IMR-90 (cell line): ENCODE data around the gene PCYT2. TPM values are rescaled to one million over a fixed set of nuclear protein-coding genes. Genes with fewer than 3 reads are reported as not detected.
A peak's percentile ranks its signal among the peaks of the same experiment; 100 is the strongest.

ENCODE experiments used
- ATAC-seq: fragments of 200-7000 bp; cut with Tn5 transposase; 2 replicates; pipeline ENCODE4 v1.9.1; 2020; ENCODE audit warnings: low read depth, mild to moderate bottlenecking, moderate library complexity
- BruUV-seq: library from RNA; stranded (reverse); fragments of 400-500 nt; replicated peaks from 2 replicates; lab custom pipeline; 2021; lab: Mats Ljungman, UMichigan
- CTCF ChIA-PET: fragments of 300-600 bp; formaldehyde crosslinking; extraction: SDS; loops from one replicate; lab custom pipeline; 2021; ENCODE audit warnings: antibody characterized with exemption; lab: Yijun Ruan, JAX
- POLR2A ChIA-PET: fragments of 300-600 bp; sonication (Branson Sonifier 250); formaldehyde crosslinking; loops from one replicate; lab custom pipeline; 2022; ENCODE audit warnings: antibody characterized with exemption; ENCODE audit not compliant: unreplicated experiment; lab: Charles Lee
- DNase-seq: peaks from one replicate; pipeline ENCODE4 v3.0.0; 2013
- H2AFZ ChIP-seq: replicated peaks from 2 replicates; pipeline ENCODE3; 2013; ENCODE audit warnings: low read length, mild to moderate bottlenecking; ENCODE audit not compliant: poor library complexity
- H2AK5ac ChIP-seq: 2 replicates; pipeline ENCODE4 v1.6.1; 2013; ENCODE audit warnings: low read depth, low read length, inconsistent platforms
- H2AK9ac ChIP-seq: replicated peaks from 2 replicates; pipeline ENCODE3; 2013; ENCODE audit warnings: mild to moderate bottlenecking, low read depth, low read length, moderate library complexity; ENCODE audit not compliant: poor library complexity
- H2BK120ac ChIP-seq: 2 replicates; pipeline ENCODE4 v1.6.1; 2013; ENCODE audit warnings: low read depth, low read length, inconsistent platforms
- H2BK15ac ChIP-seq: 3 replicates; pipeline ENCODE4 v1.6.1; 2013; ENCODE audit warnings: low read depth, low read length, inconsistent platforms
- H2BK20ac ChIP-seq: 2 replicates; pipeline ENCODE4 v1.6.1; 2013; ENCODE audit warnings: low read depth, mild to moderate bottlenecking, inconsistent platforms, low read length, moderate library complexity
- H2BK5ac ChIP-seq: 2 replicates; pipeline ENCODE4 v1.6.1; 2013; ENCODE audit warnings: mild to moderate bottlenecking, low read depth, low read length, inconsistent platforms; ENCODE audit not compliant: poor library complexity, severe bottlenecking
- H3K14ac ChIP-seq: replicated peaks from 2 replicates; pipeline ENCODE4 v1.6.1; 2013; ENCODE audit warnings: low read depth, low read length, inconsistent platforms
- H3K18ac ChIP-seq: 2 replicates; pipeline ENCODE4 v1.6.1; 2013; ENCODE audit warnings: low read depth, low read length, control low read depth
- H3K23ac ChIP-seq: 2 replicates; pipeline ENCODE4 v1.6.1; 2013; ENCODE audit warnings: low read depth, low read length, inconsistent platforms
- H3K27ac ChIP-seq: 2 replicates; pipeline ENCODE4 v1.5.1; 2013; ENCODE audit warnings: mild to moderate bottlenecking, control low read depth, low read length; ENCODE audit not compliant: insufficient read depth
- H3K27me3 ChIP-seq: 2 replicates; pipeline ENCODE4 v1.6.1; 2013; ENCODE audit warnings: low read length; ENCODE audit not compliant: control insufficient read depth, insufficient read depth
- H3K36me3 ChIP-seq: 2 replicates; pipeline ENCODE4 v1.6.1; 2013; ENCODE audit warnings: low read length, mixed read lengths; ENCODE audit not compliant: control insufficient read depth, insufficient read depth
- H3K4ac ChIP-seq: 2 replicates; pipeline ENCODE4 v1.6.1; 2013; ENCODE audit warnings: low read depth, low read length, inconsistent platforms
- H3K4me1 ChIP-seq: 2 replicates; pipeline ENCODE4 v1.6.1; 2013; ENCODE audit warnings: low read length, mixed read lengths; ENCODE audit not compliant: control insufficient read depth, insufficient read depth
- H3K4me2 ChIP-seq: 2 replicates; pipeline ENCODE4 v1.6.1; 2013; ENCODE audit warnings: low read depth, mild to moderate bottlenecking, control low read depth, low read length, moderate library complexity
- H3K4me3 ChIP-seq: 2 replicates; pipeline ENCODE4 v1.5.1; 2013; ENCODE audit warnings: low read depth, mild to moderate bottlenecking, control low read depth, low read length, moderate library complexity; ENCODE audit not compliant: insufficient read depth
- H3K56ac ChIP-seq: 2 replicates; pipeline ENCODE4 v1.6.1; 2013; ENCODE audit warnings: low read length, inconsistent platforms; ENCODE audit not compliant: insufficient read depth; ENCODE audit errors: extremely low read depth
- H3K79me1 ChIP-seq, 2 experiments: 2 replicates each; pipeline ENCODE4 v1.6.1; 2013; ENCODE audit warnings: low read length in 2 of 2, inconsistent platforms in 1 of 2, low read depth in 1 of 2
- H3K9ac ChIP-seq: 2 replicates; pipeline ENCODE4 v1.6.1; 2013; ENCODE audit warnings: low read depth, low read length, control low read depth
- H3K9me1 ChIP-seq: 2 replicates; pipeline ENCODE4 v1.6.1; 2013; ENCODE audit warnings: low read length, inconsistent platforms; ENCODE audit not compliant: insufficient read depth
- H3K9me3 ChIP-seq: 2 replicates; pipeline ENCODE4 v1.6.1; 2013; ENCODE audit warnings: low read length; ENCODE audit not compliant: control insufficient read depth, insufficient read depth
- H4K20me1 ChIP-seq: 2 replicates; pipeline ENCODE4 v1.6.1; 2013; ENCODE audit warnings: low read length, inconsistent platforms; ENCODE audit not compliant: insufficient read depth
- H4K5ac ChIP-seq: 2 replicates; pipeline ENCODE4 v1.6.1; 2013; ENCODE audit warnings: mild to moderate bottlenecking, low read depth, low read length, control low read depth
- H4K8ac ChIP-seq, 2 experiments: 2 replicates each; pipeline ENCODE4 v1.6.1; 2013; ENCODE audit warnings: low read depth in 2 of 2, low read length in 2 of 2, control low read depth in 1 of 2, inconsistent platforms in 1 of 2
- H4K91ac ChIP-seq: 2 replicates; pipeline ENCODE4 v1.6.1; 2013; ENCODE audit warnings: low read depth, low read length, inconsistent platforms; ENCODE audit not compliant: insufficient read depth
- BHLHE40 ChIP-seq: fragments of 150-350 bp; IDR thresholded peaks from 2 replicates; pipeline ENCODE4 v1.6.1; 2016; ENCODE audit warnings: mild to moderate bottlenecking, low read depth, low read length
- CHD1 ChIP-seq: IDR thresholded peaks from 2 replicates; pipeline ENCODE4 v1.6.1; 2012; ENCODE audit warnings: low read depth, low read length, improper control_type of control experiment
- FOS ChIP-seq: fragments of 150-350 bp; IDR thresholded peaks from 2 replicates; pipeline ENCODE4 v1.6.1; 2016; ENCODE audit warnings: low read depth, low read length
- MAFK ChIP-seq: IDR thresholded peaks from 2 replicates; pipeline ENCODE4 v1.6.1; 2012; ENCODE audit warnings: low read depth, low read length, improper control_type of control experiment
- MAZ ChIP-seq: IDR thresholded peaks from 2 replicates; pipeline ENCODE4 v1.6.1; 2012; ENCODE audit warnings: low read depth, mild to moderate bottlenecking, low read length, improper control_type of control experiment, moderate library complexity, borderline replicate concordance
- MXI1 ChIP-seq: IDR thresholded peaks from 2 replicates; pipeline ENCODE4 v1.6.1; 2012; ENCODE audit warnings: low read depth, mild to moderate bottlenecking, low read length, moderate library complexity, borderline replicate concordance
- NFE2L2 ChIP-seq: fragments of 150-350 bp; IDR thresholded peaks from 2 replicates; pipeline ENCODE4 v1.6.1; 2016; ENCODE audit warnings: low read depth, mild to moderate bottlenecking, low read length
- POLR2A ChIP-seq: IDR thresholded peaks from 2 replicates; pipeline ENCODE4 v1.6.1; 2012; ENCODE audit warnings: mild to moderate bottlenecking, low read depth, low read length
- RAD21 ChIP-seq: IDR thresholded peaks from 2 replicates; pipeline ENCODE4 v1.6.1; 2012; ENCODE audit warnings: low read length, improper control_type of control experiment
- RCOR1 ChIP-seq: IDR thresholded peaks from 2 replicates; pipeline ENCODE4 v1.6.1; 2012; ENCODE audit warnings: mild to moderate bottlenecking, low read length, improper control_type of control experiment; ENCODE audit not compliant: insufficient replicate concordance
- RFX5 ChIP-seq: IDR thresholded peaks from 2 replicates; pipeline ENCODE4 v1.8.0; 2012; ENCODE audit warnings: low read depth, mild to moderate bottlenecking, low read length, moderate library complexity
- SMC3 ChIP-seq: fragments of 150-350 bp; IDR thresholded peaks from 2 replicates; pipeline ENCODE4 v1.6.1; 2016; ENCODE audit warnings: low read depth, mild to moderate bottlenecking, antibody characterized with exemption, low read length, moderate library complexity
- WGBS, 2 experiments: methylation state at CpG; one replicate each; pipeline versions ENCODE4 v1.1.5 to v1.1.7; 2013; ENCODE audit warnings: missing lambda C conversion rate in 2 of 2; ENCODE audit not compliant: insufficient read length in 1 of 2; ENCODE audit errors: extremely low coverage in 2 of 2; 5-methylcytosine and 5-hydroxymethylcytosine counted together
- dilution Hi-C: fragments of 300-500 bp; cut with HindIII; formaldehyde crosslinking; loops from one replicate; pipeline ENCODE4 v1.14.3; 2018; ENCODE audit warnings: low sequenced_read_pairs; ENCODE audit not compliant: unreplicated experiment
- in situ Hi-C: fragments of 300-500 bp; cut with MboI; formaldehyde crosslinking; loops from 3 replicates; pipeline ENCODE4 v1.14.3; 2019; ENCODE audit warnings: low sequenced_read_pairs, inconsistent platforms, mixed read lengths
- intact Hi-C: fragments of 100-400 bp; cut with micrococcal nuclease; formaldehyde crosslinking; loops from 2 replicates; pipeline ENCODE4 v1.10.0; 2022
- polyA plus RNA-seq, 3 experiments: library from polyadenylated mRNA; depleted of rRNA; stranded (reverse); fragments of >200 nt; gene quantifications; 2 replicates each; pipeline ENCODE4 v1.2.3, GENCODE V29; 2012; ENCODE audit warnings: low replicate concordance in 1 of 3
- total RNA-seq: library from RNA; depleted of rRNA; stranded (reverse); fragments of >200 nt; gene quantifications from 2 replicates; pipeline ENCODE4 v1.2.3, GENCODE V29; 2012
- TF ChIP-seq, protein P1 (sequence below): fragments of 150-350 bp; IDR thresholded peaks from 2 replicates; pipeline ENCODE4 v1.6.1; 2016; ENCODE audit warnings: low read depth, mild to moderate bottlenecking, low read length, moderate library complexity, borderline replicate concordance

PCYT2 gene
- total and polyA plus RNA-seq, 2 of the 4 experiments (the other 2 are of a cell fraction) = 37.3 to 38.5 TPM

DNA sequence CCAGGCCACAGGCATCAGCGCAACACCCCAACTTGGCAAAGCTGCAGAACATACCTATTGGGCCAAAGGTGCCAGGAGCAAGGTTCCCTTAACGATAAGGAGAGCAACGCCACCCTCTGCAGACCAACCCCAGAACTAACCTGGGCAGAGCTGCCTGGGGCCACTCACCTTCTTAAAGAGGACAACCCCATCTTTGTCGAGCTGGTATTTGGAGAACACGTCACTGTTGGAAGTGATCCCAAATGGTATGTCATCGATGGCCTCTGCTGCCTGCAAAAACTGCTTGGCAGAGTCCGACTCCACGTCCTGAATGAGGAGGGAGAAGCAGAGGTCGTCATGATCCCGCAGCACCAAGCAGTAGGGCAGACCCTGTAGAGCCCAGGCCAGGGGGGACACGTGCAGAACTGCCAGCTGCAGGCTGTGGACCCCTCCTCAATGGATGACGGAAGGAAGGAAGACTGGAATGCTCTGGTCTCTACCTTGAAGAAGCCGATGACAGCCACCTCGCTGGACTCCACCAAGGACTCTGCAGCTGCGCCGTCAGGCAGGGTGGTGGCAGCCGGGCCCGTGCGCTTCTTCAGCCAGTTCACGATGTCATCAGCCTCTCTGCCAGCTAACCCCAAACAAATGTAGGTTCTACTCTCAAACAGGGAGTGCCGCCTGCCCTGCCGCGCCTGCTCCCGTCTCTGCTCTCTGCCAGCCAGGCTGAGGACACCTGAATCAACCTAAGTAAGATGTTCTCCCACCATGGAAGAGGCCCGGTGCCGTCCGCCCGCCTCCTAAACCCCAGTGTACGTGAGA lies 56.0 kb downstream of the PCYT2 start:
- Histone ChIP-seq H4K8ac (no peak overlapping the region), H3K56ac (no peak overlapping the region), H3K18ac (no peak overlapping the region), H2BK5ac (no peak overlapping the region), H3K9ac (no peak overlapping the region), H4K5ac (no peak overlapping the region), H3K14ac (no peak overlapping the region), H3K36me3 (peaks cover 65% of the 10 kb centered on the region), H3K9me3 (no peaks in the 10 kb centered on the region), H4K91ac (no peak overlapping the region), H3K27ac (no peak overlapping the region), H3K23ac (no peak overlapping the region), H3K9me1 (peaks cover 16% of the 10 kb centered on the region), H2BK20ac (no peak overlapping the region), H4K20me1 (peaks cover 75% of the 10 kb centered on the region), H3K79me1 (peaks cover 9 to 76% of the 10 kb centered on the region in 2 experiments), H3K4ac (no peak overlapping the region), H2AFZ (no peak overlapping the region), H2AK5ac (no peak overlapping the region), H3K27me3 (no peaks in the 10 kb centered on the region), H2BK120ac (no peak overlapping the region), H3K4me2 (no peak overlapping the region), H3K4me3 (no peak overlapping the region), H2AK9ac (peak overlapping the region; percentile 5), H3K4me1 (peaks cover 16% of the 10 kb centered on the region), H2BK15ac (no peak overlapping the region)
- in situ Hi-C loops = no loop called here
- ChIA-PET CTCF (interaction anchor here (0.7 to 1.2 kb wide), 2 partner anchors 14 to 33 kb away, joined by 3 read pairs; no protein-coding TSS in a partner anchor), POLR2A (interaction anchor here (0.5 to 0.8 kb wide), 3 partner anchors 10 to 243 kb away, joined by 3 to 4 read pairs (median 3); partner anchors contain the start of gene FASN)
- ATAC-seq (no peak), DNase-seq (no peak)
- dilution Hi-C loops = no loop called here
- intact Hi-C loops = no loop called here
- 93% methylated on average over 15 of the region's 29 CpGs; no CpG with 5 or more reads in 1 of the 2 experiments for WGBS, 2 experiments
- no TSS peak for BruUV-seq
- TF ChIP-seq MAFK = no peak
- TF ChIP-seq RCOR1 = no peak
- TF ChIP-seq RAD21 = no peak
- no peak for TF ChIP-seq BHLHE40
- no peak for TF ChIP-seq MAZ
- no peak for TF ChIP-seq RFX5
- no peak for TF ChIP-seq NFE2L2
- TF ChIP-seq SMC3 = no peak
- no peak for TF ChIP-seq MXI1
- TF ChIP-seq FOS = no peak
- TF ChIP-seq, protein P1, sequence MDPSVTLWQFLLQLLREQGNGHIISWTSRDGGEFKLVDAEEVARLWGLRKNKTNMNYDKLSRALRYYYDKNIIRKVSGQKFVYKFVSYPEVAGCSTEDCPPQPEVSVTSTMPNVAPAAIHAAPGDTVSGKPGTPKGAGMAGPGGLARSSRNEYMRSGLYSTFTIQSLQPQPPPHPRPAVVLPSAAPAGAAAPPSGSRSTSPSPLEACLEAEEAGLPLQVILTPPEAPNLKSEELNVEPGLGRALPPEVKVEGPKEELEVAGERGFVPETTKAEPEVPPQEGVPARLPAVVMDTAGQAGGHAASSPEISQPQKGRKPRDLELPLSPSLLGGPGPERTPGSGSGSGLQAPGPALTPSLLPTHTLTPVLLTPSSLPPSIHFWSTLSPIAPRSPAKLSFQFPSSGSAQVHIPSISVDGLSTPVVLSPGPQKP = no peak
- TF ChIP-seq POLR2A = no peak
- no peak for TF ChIP-seq CHD1
